T-helper 1 cell (primary cell): ENCODE results near the gene SURF2.

Experiments
- DNase-seq, 5 donors: peaks; one replicate each; pipeline ENCODE4 v3.0.0-alpha.2; 2012 to 2020

Gene SURF2

GRCh38 chr9:133403766-133404453 lies 47.6 kb downstream of the SURF2 start:
- peak in 4 of 5 donors; percentile 41 to 56 (median 49) for DNase-seq

- no peak for DNase-seq
Measured at GRCh38 chr9:133404454-133405002, 48.2 kb downstream of the SURF2 start.

GRCh38 chr9:133405508-133406438 lies 49.4 kb downstream of the SURF2 start:
- DNase-seq, result no peak

- DNase-seq, result peak; percentile 52 to 74 (median 71)
Measured at GRCh38 chr9:133406480-133407307, 50.3 kb downstream of the SURF2 start.

- no peak for DNase-seq
Measured at GRCh38 chr9:133408042-133408441, 51.7 kb downstream of the SURF2 start.
